Ovary (tissue), 9 donors: ENCODE results near the gene SPIN2B. TPM values are rescaled to one million over a fixed set of nuclear protein-coding genes. Genes with fewer than 3 reads are reported as not detected.
"Not testable (repeated sequence)": the region's sequence is repeated elsewhere in the genome, so short reads cannot be mapped to it uniquely, and the experiment has no call there.

Source experiments
- DNase-seq, 5 donors: peaks; one replicate each; pipeline ENCODE4 v3.0.0-alpha.2; 2019 to 2020
- H3K27ac ChIP-seq, 2 donors: fragments of 200-600 bp; one replicate each; pipeline versions ENCODE4 v1.5.1 to v1.8.0; 2019 to 2022
- H3K27me3 ChIP-seq: fragments of 200-600 bp; one replicate; pipeline ENCODE4 v1.8.0; 2022
- H3K36me3 ChIP-seq: fragments of 200-600 bp; sonication (generic); one replicate; pipeline ENCODE4 v1.5.1; 2019
- H3K4me1 ChIP-seq: one replicate; pipeline ENCODE4 v1.8.1; 2013; ENCODE audit warnings: mild to moderate bottlenecking, moderate library complexity; ENCODE audit not compliant: insufficient read depth
- H3K4me3 ChIP-seq: fragments of 200-600 bp; sonication (generic); one replicate; pipeline ENCODE4 v1.5.1; 2017
- H3K9me3 ChIP-seq, 2 donors: fragments of 200-600 bp in 1 of 2; sonication (generic) in 1 of 2; one replicate each; pipeline versions ENCODE4 v1.5.1 to v1.8.1; 2013 to 2019; ENCODE audit warnings: mild to moderate bottlenecking in 1 of 2, moderate library complexity in 1 of 2
- CTCF ChIP-seq, 3 donors: fragments of 450-650 bp in 2 of 3; fragments of 200-600 bp in 1 of 3; IDR thresholded peaks; one replicate each; pipeline versions ENCODE4 v1.5.1 to v1.8.0; 2016 to 2022; ENCODE audit warnings: antibody characterized with exemption in 3 of 3, mild to moderate bottlenecking in 1 of 3
- EP300 ChIP-seq: sonication (generic); formaldehyde crosslinking; IDR thresholded peaks from one replicate; pipeline ENCODE4 v1.6.1; 2017; ENCODE audit warnings: antibody characterized with exemption
- POLR2A ChIP-seq: fragments of 450-650 bp; IDR thresholded peaks from one replicate; pipeline ENCODE4 v1.6.1; 2017; ENCODE audit warnings: antibody characterized with exemption, mild to moderate bottlenecking, moderate library complexity
- WGBS, 3 donors: extraction: QIAGEN DNeasy Blood & Tissue Kit in 1 of 3; methylation state at CpG; one replicate each; pipeline versions ENCODE4 v1.1.5 to v1.1.7; 2013 to 2017; 5-methylcytosine and 5-hydroxymethylcytosine counted together
- intact Hi-C, 4 donors: fragments of 100-400 bp; cut with DNase I; formaldehyde crosslinking; loops; one replicate each; pipeline versions ENCODE4 v1.11.0 to v1.15.1; 2022 to 2023
- polyA plus RNA-seq, 2 donors: library from polyadenylated mRNA; stranded (reverse); fragments of 200-250 nt in 1 of 2; fragments of 350-450 nt in 1 of 2; fragmentation: Illumina TruSeq in 1 of 2; extraction: RNeasy Lipid Tissue Mini Kit (QIAGEN cat#74804) in 1 of 2; gene quantifications; one replicate each; pipeline ENCODE4 v1.2.3, GENCODE V29; 2013 to 2014
- total RNA-seq, 7 donors: library from RNA; depleted of rRNA in 2 of 7; stranded (reverse); fragments of >200 nt in 2 of 7; fragmentation: NEBNext Ultra II Directional in 3 of 7; extraction: Animal tissue kit (Norgen Biotek cat#: 25700) in 3 of 7; gene quantifications; one replicate each; pipeline versions ENCODE4 v1.1.0 to v1.2.4, GENCODE V29; 2016 to 2023
- donor health status: DM: no; HTN: no; CAD: no; lungs with moderate emphysema.
- donor health status: DM: no; HTN: no; CAD: no.
- donor health status: Bipolar disorder and iron deficiency.
- donor health status: DM: yes; HTN: yes; CAD: no.
- donor health status: DM: no; HTN: no; CAD: no.
- donor health status: DM: yes; HTN: yes; CAD: no.

Gene SPIN2B
- total and polyA plus RNA-seq, 9 donors = 3.3 to 13.5 (median 8.5) TPM

GRCh38 chrX:57132046-57132445 lies 10.7 kb upstream of the SPIN2B start:
- Histone ChIP-seq H3K27ac (no peak overlapping the region), H3K27me3 (no peaks in the 10 kb centered on the region), H3K36me3 (no peaks in the 10 kb centered on the region), H3K9me3 (no peaks in the 10 kb centered on the region), H3K4me1 (no peaks in the 10 kb centered on the region), H3K4me3 (no peak overlapping the region)
- no peak for TF ChIP-seq CTCF (IDR thresholded peaks at IDR 0.05)
- TF ChIP-seq EP300 = no peak
- TF ChIP-seq POLR2A = no peak
- no peak for DNase-seq
- WGBS, 3 donors = 79 to 82% (median 81%) methylated on average over 7 of the region's 7 CpGs
- intact Hi-C loops = no loop called here

DNA sequence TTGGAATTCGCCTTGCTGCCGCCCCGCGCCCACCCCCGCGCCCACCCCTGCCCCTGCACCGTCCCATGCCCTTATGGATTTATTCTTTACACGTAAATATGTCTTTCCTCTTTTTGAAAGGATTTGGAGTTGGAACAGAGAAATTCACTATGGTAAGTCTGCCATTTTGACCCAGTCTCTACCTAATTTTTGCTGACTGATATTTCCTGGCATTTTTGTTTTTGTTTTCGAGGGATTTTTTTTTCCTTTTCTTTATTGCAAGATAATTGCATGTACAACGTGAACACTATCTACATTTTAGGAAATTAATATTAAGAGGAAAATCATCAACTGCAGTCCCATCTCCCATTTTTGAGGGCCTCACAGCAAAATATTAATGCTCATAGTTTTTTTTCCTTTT lies 468 bp upstream of the SPIN2B start:
- H3K36me3 ChIP-seq = no peaks in the 10 kb centered on the region
- DNase-seq = no peak
- peaks cover 1% of the 10 kb centered on the region for H3K4me1 ChIP-seq
- intact Hi-C loops = no loop called here
- WGBS, 3 donors = 31 to 49% (median 31%) methylated on average over 10 of the region's 10 CpGs
- TF ChIP-seq CTCF (IDR thresholded peaks at IDR 0.05) (no peak), EP300 (no peak), POLR2A (no peak)
- no peaks in the 10 kb centered on the region for H3K9me3 ChIP-seq
- no peaks in the 10 kb centered on the region for H3K27me3 ChIP-seq
- peak overlapping the region; percentile 57 for H3K4me3 ChIP-seq
- no peak overlapping the region for H3K27ac ChIP-seq

DNA sequence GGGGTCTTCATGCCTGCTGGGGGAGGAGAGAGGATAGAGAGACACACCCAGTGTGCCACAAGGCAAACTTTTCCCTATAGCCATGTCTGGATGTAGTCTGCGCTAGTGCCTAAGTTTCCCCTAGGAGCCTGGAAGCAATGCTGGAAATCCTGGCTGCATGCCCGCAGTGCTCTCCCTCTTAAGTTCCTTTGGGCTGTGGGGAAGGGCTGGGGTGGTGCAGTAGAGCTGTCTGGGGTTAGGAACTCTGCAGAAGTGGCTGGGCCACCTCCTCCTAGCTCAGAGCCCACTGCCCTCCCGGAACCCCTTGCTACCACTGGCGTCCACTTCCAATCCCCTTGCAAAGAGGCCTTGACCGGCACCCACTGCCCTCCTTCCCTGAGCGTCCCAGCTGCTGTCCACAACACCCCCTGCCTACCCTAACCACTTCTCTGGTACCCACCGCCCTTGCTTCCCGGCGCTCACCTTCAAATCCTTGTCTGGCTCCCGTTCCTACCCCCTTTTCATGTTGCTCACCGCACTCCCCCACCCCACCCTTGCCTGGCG lies 658 bp downstream of the SPIN2B start:
- DNase-seq = peak in 1 of 5 donors; percentile 20
- H3K27me3 ChIP-seq, H3K4me1 ChIP-seq, H3K36me3 ChIP-seq, H3K9me3 ChIP-seq, intact Hi-C loops: not testable (repeated sequence)
- Histone ChIP-seq H3K4me3 (peak overlapping the region; percentile 57), H3K27ac (peak overlapping the region in 1 of 2 donors; percentile 64)
- 34 to 39% (median 35%) methylated on average over 10 of the region's 12 CpGs for WGBS, 3 donors

DNA sequence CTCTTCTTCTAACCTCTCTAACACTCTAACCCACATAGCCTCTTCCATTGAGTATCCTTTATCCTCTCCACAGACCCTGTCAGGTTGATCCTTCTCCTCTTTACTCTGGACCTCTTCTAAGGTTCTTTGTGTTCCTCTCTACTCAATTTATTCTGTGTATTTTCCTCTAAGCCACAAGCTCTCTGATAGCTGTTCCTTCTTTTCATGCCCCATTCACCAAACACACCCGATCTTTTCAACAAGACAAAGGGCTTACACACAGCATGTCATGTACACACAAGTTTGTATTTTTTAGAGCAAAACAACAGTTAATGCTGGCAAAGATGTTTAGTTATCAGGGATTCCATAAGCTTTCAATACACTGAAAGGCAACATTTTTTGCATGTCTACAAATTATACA lies 1.9 kb downstream of the SPIN2B start:
- Histone ChIP-seq H3K27me3 (no peaks in the 10 kb centered on the region), H3K36me3 (no peaks in the 10 kb centered on the region), H3K27ac (no peak overlapping the region), H3K4me3 (no peak overlapping the region), H3K4me1 (peaks cover 1% of the 10 kb centered on the region), H3K9me3 (no peaks in the 10 kb centered on the region)
- intact Hi-C loops = no loop called here
- DNase-seq = no peak
- WGBS, 3 donors = 83 to 93% (median 89%) methylated on average over 1 of the region's 1 CpG
- TF ChIP-seq CTCF (IDR thresholded peaks at IDR 0.05) (no peak), EP300 (no peak)

DNA sequence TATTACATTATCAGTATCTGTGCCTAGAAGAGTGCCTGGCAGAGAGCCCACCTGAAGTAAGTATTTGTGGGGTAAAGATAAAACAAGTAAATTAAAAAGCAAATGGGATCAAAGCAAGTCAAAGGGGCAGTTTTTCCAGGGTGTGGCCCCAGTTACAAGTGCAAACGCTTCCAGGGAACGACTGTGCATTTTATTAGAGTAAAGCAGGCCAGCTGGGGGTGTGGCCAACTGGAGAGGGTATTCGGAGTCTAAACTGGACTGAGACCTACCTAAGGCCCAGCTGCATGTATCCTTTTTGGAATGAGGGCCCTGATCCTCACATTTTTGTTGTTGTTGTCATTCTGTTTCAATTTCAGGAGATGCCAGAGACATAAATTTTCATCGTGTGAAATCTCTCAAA lies 3.8 kb downstream of the SPIN2B start:
- H3K27me3 ChIP-seq, H3K36me3 ChIP-seq, H3K4me3 ChIP-seq, intact Hi-C loops, DNase-seq, H3K4me1 ChIP-seq, H3K27ac ChIP-seq, H3K9me3 ChIP-seq: not testable (repeated sequence)
- 34 to 42% (median 38%) methylated on average over 4 of the region's 4 CpGs for WGBS, 3 donors
